Gastroesophageal sphincter (tissue), 3 donors: ENCODE measurements around the gene EGFR.

Experiments used
- EP300 ChIP-seq: sonication (generic); formaldehyde crosslinking; IDR thresholded peaks from one replicate; pipeline ENCODE4 v1.6.1; 2017; ENCODE audit warnings: antibody characterized with exemption, mild to moderate bottlenecking
- POLR2A ChIP-seq, 2 donors: fragments of 450-650 bp; IDR thresholded peaks; one replicate each; pipeline ENCODE4 v1.6.1; 2017; ENCODE audit warnings: antibody characterized with exemption in 2 of 2, mild to moderate bottlenecking in 2 of 2, moderate library complexity in 1 of 2
- POLR2AphosphoS5 ChIP-seq: sonication (generic); formaldehyde crosslinking; IDR thresholded peaks from one replicate; pipeline ENCODE4 v1.6.1; 2017; ENCODE audit warnings: antibody characterized with exemption
- TF ChIP-seq, protein P1 (sequence below), 4 experiments: fragments of 200-600 bp in 2 of 4; fragments of 450-650 bp in 2 of 4; sonication (generic) in 1 of 4; IDR thresholded peaks; one replicate each; pipeline ENCODE4 v1.5.1; 2017 to 2019; ENCODE audit warnings: antibody characterized with exemption in 4 of 4, mild to moderate bottlenecking in 2 of 4, moderate library complexity in 2 of 4

DNA sequence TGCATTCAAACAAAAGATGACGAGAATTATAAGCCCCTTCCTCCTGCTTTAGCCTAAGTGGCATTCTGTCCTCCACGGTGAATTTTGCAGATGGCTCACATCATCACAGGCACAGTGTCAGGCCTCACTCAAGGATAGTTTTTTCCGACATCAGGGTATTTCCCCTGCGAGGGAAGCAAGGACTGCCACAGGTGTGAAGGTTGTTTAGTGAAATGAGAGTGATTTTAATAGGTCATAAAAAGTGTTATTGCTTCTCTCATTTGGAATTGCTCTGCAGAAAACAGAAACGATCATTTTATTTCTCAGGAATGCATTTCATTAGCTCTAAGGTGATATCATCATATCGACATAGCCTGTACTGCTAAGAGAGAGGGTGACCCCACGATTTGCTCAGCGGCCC, 217.7 kb downstream of the EGFR start:
- TF ChIP-seq POLR2A (IDR thresholded peaks at IDR 0.05) (no peak), POLR2AphosphoS5 (no peak), EP300 (no peak)
- TF ChIP-seq, protein P1, sequence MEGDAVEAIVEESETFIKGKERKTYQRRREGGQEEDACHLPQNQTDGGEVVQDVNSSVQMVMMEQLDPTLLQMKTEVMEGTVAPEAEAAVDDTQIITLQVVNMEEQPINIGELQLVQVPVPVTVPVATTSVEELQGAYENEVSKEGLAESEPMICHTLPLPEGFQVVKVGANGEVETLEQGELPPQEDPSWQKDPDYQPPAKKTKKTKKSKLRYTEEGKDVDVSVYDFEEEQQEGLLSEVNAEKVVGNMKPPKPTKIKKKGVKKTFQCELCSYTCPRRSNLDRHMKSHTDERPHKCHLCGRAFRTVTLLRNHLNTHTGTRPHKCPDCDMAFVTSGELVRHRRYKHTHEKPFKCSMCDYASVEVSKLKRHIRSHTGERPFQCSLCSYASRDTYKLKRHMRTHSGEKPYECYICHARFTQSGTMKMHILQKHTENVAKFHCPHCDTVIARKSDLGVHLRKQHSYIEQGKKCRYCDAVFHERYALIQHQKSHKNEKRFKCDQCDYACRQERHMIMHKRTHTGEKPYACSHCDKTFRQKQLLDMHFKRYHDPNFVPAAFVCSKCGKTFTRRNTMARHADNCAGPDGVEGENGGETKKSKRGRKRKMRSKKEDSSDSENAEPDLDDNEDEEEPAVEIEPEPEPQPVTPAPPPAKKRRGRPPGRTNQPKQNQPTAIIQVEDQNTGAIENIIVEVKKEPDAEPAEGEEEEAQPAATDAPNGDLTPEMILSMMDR (IDR thresholded peaks at IDR 0.05) = no peak
